ENCODE results near the gene ALDOC. TPM values are rescaled to one million over a fixed set of nuclear protein-coding genes. Genes with fewer than 3 reads are reported as not detected.

The ALDOC gene
- 1.3 to 2.3 TPM (median 1.8 TPM) in 5 replicates for total RNA-seq (2022; extraction: Qiagen RNA extraction; ENCODE audit: low read depth)

DNA sequence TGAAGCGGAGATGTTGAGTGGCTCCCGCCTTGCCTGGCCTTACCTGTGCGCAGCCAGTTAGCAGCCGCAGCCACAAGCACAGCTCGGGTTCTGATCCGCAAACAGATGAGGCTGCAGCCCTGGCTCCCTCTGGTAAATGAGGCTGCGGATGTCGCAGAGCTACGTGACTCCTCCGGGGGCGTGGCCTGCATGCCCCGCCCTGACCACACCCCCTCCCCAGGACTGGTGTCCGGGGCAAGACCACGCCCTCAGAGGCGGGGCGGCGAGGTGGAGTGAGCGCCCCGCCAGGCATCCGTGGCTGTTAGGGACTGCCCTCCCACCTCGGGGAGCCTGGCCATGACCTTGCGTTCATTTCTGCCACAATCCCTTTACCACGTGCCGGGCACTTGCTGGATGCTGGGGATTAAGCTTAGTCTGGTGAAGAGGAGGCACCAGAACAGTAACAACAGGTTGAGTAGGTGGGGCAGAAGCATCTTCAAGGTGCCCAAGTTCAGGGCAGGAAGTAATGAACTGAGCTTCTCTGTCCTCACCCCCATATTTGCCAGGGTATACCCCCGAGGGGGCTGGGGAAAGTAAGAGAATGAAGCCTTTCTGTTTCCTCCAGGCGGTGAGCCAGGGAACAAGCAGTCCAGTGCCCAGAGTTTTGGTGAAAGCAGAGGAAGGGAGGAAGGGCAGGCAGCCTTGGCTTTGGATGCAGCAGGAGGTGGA, at the start of gene ALDOC:
ALDOC (minus strand) TSS at position 138 of the 708 bp plus-strand sequence. CDS start 1,363 bp downstream, outside the sequence.

GRCh38 chr17:28613931-28614381, 37.3 kb upstream of the ALDOC start, which contains the start of gene RSKR:
Gene RSKR, minus strand, starts transcription at chr17:28614185. Its CDS starts 24 bp downstream, at chr17:28614161.

DNA sequence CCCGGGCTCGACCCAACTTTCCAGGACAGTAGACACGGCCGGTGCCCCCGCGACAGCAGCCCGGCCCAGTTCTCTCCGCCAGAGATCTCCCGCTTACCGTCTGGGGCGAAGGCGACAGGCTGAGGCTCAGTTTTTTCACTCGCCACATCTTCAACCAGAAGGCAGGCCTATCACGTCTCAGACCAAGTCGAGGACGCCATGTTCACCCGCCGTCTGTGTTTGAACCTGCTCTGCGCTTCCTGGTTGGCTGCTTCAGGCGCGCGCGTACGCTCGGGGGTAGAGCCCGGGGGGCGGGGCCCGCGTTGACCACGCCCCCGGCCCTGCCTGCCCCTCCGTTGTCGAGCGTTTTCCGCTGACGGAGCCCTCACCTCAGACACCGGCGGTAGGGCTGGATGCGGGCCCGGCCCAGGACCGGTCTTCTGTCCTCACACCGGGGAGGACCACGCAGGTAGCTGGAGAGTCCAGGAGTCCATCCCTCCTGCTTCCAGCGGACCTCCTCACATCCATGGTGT, 22.2 kb upstream of the ALDOC start, which contains the start of gene SPAG5:
SPAG5 (minus strand) TSS at position 227 of the 512 bp plus-strand sequence; CDS start at position 148, 79 bp downstream.

GRCh38 chr17:28571361-28572122, 5.2 kb downstream of the ALDOC start, which contains the start of gene PIGS:
Gene PIGS, minus strand, starts transcription at chr17:28571524. Its CDS starts 28 bp downstream, at chr17:28571496.

GRCh38 chr17:28552176-28552999, 24.3 kb downstream of the ALDOC start, which contains the start of gene UNC119:
Gene UNC119, minus strand, starts transcription at chr17:28552624. Its CDS starts 67 bp downstream, at chr17:28552557.

Other genes with a start within 250 kb of the ALDOC start
- 57.2 to 59.9 TPM (median 57.8 TPM) in 5 replicates for gene IFT20, start 241.4 kb downstream of the ALDOC start, total RNA-seq (2022; extraction: Qiagen RNA extraction; ENCODE audit: low read depth)
- gene TNFAIP1, start 241.1 kb downstream of the ALDOC start, total RNA-seq (2022; extraction: Qiagen RNA extraction; ENCODE audit: low read depth) = 39.9 to 54.1 TPM (median 46.9 TPM) in 5 replicates
- 139 to 167 TPM (median 160 TPM) in 5 replicates for gene POLDIP2, start 219.4 kb downstream of the ALDOC start, total RNA-seq (2022; extraction: Qiagen RNA extraction; ENCODE audit: low read depth)
- not detected in 5 replicates for gene SEBOX, start 211.7 kb downstream of the ALDOC start, total RNA-seq (2022; extraction: Qiagen RNA extraction; ENCODE audit: low read depth)
- 16.0 to 24.4 TPM (median 22.0 TPM) in 5 replicates for gene VTN, start 206.6 kb downstream of the ALDOC start, total RNA-seq (2022; extraction: Qiagen RNA extraction; ENCODE audit: low read depth)
- 4.3 to 7.2 TPM (median 5.2 TPM) in 5 replicates for gene SARM1, start 205.2 kb downstream of the ALDOC start, total RNA-seq (2022; extraction: Qiagen RNA extraction; ENCODE audit: low read depth)
- 16.1 to 21.6 TPM (median 20.2 TPM) in 5 replicates for gene SLC46A1, start 170.7 kb downstream of the ALDOC start, total RNA-seq (2022; extraction: Qiagen RNA extraction; ENCODE audit: low read depth)
- 0.10 to 0.18 TPM (median 0.14 TPM) in 4 of 5 replicates, not detected in the other for gene SLC13A2, start 103.3 kb downstream of the ALDOC start, total RNA-seq (2022; extraction: Qiagen RNA extraction; ENCODE audit: low read depth)
- gene FOXN1, start 70.5 kb downstream of the ALDOC start, total RNA-seq (2022; extraction: Qiagen RNA extraction; ENCODE audit: low read depth) = not detected in 5 replicates
- 25.1 to 32.6 TPM (median 29.0 TPM) in 5 replicates for gene UNC119, start 24.3 kb downstream of the ALDOC start, total RNA-seq (2022; extraction: Qiagen RNA extraction; ENCODE audit: low read depth)
- gene PIGS, start 5.4 kb downstream of the ALDOC start, total RNA-seq (2022; extraction: Qiagen RNA extraction; ENCODE audit: low read depth) = 55.8 to 58.4 TPM (median 56.6 TPM) in 5 replicates
- gene SPAG5, start 22.1 kb upstream of the ALDOC start, total RNA-seq (2022; extraction: Qiagen RNA extraction; ENCODE audit: low read depth) = 72.4 to 90.1 TPM (median 77.8 TPM) in 5 replicates
- 2.2 to 4.9 TPM (median 4.2 TPM) in 5 replicates for gene RSKR, start 37.3 kb upstream of the ALDOC start, total RNA-seq (2022; extraction: Qiagen RNA extraction; ENCODE audit: low read depth)
- 56.4 to 74.1 TPM (median 58.8 TPM) in 5 replicates for gene BLTP2, start 68.3 kb upstream of the ALDOC start, total RNA-seq (2022; extraction: Qiagen RNA extraction; ENCODE audit: low read depth)
- 79.5 to 87.0 TPM (median 84.5 TPM) in 5 replicates for gene SDF2, start 85.0 kb upstream of the ALDOC start, total RNA-seq (2022; extraction: Qiagen RNA extraction; ENCODE audit: low read depth)
- 69.2 to 74.1 TPM (median 72.2 TPM) in 5 replicates for gene SUPT6H, start 85.3 kb upstream of the ALDOC start, total RNA-seq (2022; extraction: Qiagen RNA extraction; ENCODE audit: low read depth)
- 1.2 to 2.3 TPM (median 1.5 TPM) in 5 replicates for gene PROCA1, start 135.0 kb upstream of the ALDOC start, total RNA-seq (2022; extraction: Qiagen RNA extraction; ENCODE audit: low read depth)
- 220 to 279 TPM (median 265 TPM) in 5 replicates for gene RAB34, start 141.0 kb upstream of the ALDOC start, total RNA-seq (2022; extraction: Qiagen RNA extraction; ENCODE audit: low read depth)
- 1,999 to 2,848 TPM (median 2,238 TPM) in 5 replicates for gene RPL23A, start 143.1 kb upstream of the ALDOC start, total RNA-seq (2022; extraction: Qiagen RNA extraction; ENCODE audit: low read depth)
- gene TLCD1, start 149.3 kb upstream of the ALDOC start, total RNA-seq (2022; extraction: Qiagen RNA extraction; ENCODE audit: low read depth) = 36.2 to 53.8 TPM (median 48.3 TPM) in 5 replicates
- gene NEK8, start 151.9 kb upstream of the ALDOC start, total RNA-seq (2022; extraction: Qiagen RNA extraction; ENCODE audit: low read depth) = 3.8 to 4.7 TPM (median 4.5 TPM) in 5 replicates
- 51.5 to 88.4 TPM (median 76.8 TPM) in 5 replicates for gene TRAF4, start 167.1 kb upstream of the ALDOC start, total RNA-seq (2022; extraction: Qiagen RNA extraction; ENCODE audit: low read depth)